Kidney capillary endothelial cell (primary cell): ENCODE measurements around the gene LAMTOR3.
"Not testable (repeated sequence)": the region's sequence is repeated elsewhere in the genome, so short reads cannot be mapped to it uniquely, and the experiment has no call there.

Experiments used
- DNase-seq: peaks from one replicate; pipeline ENCODE4 v3.0.0-alpha.2; 2018; ENCODE audit warnings: low spot score

LAMTOR3 gene

DNA sequence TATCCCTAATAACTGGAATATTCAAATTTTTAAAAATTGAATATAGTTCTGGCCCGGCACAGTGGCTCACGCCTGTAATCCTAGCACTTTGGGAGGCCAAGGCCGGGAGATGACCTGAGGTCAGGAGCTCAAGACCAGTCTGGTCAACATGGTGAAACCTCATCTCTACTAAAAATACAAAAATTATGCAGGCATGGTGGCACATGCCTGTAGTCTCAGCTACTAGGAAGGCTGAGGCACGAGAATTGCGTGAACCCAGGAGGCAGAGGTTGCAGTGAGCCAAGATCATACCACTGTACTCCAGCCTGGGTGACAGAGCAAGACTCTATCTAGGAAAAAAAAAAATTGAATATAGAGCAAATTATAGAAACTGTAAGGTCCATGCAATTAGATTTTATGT, 64.2 kb downstream of the LAMTOR3 start:
- not testable (repeated sequence) for DNase-seq

DNA sequence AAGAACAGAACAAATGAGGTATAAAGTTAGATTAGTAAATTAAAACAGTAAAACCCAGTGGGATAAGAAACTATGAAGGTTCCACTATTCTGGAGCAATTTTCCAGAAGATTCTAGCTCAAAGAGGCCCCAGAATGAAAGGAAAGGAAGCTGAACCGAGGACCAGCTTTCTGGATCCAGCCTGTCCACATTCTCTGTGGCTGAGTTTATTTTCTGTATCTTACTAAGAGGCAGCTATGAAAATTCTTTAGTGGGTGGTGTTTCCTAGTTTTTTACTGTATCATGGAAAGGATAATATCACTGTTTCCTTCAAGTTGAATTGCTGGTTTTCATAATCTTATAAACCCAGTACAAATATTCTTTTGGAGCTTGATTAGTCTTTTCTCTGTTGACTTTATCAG, 65.8 kb downstream of the LAMTOR3 start:
- no peak for DNase-seq
